Measurements from ENCODE around the gene BBS2. TPM values are rescaled to one million over a fixed set of nuclear protein-coding genes. Genes with fewer than 3 reads are reported as not detected.

The BBS2 gene
- total RNA-seq, result 86.1 TPM

GRCh38 chr16:56519459-56520250, at the start of gene BBS2:
Gene BBS2 (minus strand): TSS chr16:56520024. CDS start chr16:56519862, 162 bp downstream.
- Histone ChIP-seq H3K4me1 (ENCODE audit: control insufficient read depth in 3 of 3, insufficient read depth in 3 of 3, low read length in 3 of 3) (peaks cover 25 to 41% (median 32%) of the 10 kb centered on the region in 3 donors), H3K27ac (ENCODE audit: low read depth, low read length) (peak within 1 kb of the TSS; percentile 82)

DNA sequence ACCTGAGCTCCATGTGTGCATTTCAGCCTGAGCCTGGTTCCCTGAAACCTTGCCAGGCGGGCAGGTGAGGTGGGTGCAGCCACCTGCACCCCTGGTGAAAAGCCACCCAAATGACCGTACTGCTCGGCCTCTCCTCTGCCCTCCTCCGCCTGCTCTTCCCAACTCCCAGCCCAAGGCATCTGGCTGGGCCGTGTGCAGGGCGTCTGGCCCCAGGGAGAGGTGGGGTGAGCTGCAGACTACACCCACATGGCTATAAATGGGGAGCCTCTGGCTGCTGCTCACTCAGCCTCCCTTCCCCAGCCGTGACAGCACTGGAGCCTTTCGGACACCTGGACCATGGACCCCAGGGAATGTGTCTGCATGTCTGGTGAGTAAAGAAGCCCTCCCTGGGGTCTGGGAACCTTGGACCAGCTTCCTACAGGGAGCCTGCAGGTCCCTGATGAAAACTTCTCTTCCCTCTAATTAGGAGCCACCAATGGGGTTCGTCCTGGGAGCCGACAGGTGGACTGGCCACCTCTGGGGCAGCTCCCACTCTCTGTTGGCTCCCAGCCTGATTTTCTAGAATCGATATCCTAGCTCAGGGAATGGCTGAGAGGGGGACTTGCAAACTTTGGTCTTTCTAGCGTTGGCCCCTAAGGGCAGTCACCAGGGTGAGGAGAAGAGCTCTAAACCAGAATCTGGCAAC, 45.1 kb upstream of the BBS2 start, which contains the start of gene MT4:
MT4 (plus strand) TSS at position 281 of the 685 bp plus-strand sequence; CDS start at position 337, 56 bp downstream.
- no peaks in the 10 kb centered on the region for H3K9me3 ChIP-seq (ENCODE audit: control insufficient read depth in 3 of 3, low read length in 3 of 3)
- no peak within 1 kb of the TSS for H3K9ac ChIP-seq (ENCODE audit: low read depth in 1 of 3, low read length in 3 of 3)
- no peaks in the 10 kb centered on the region for H3K36me3 ChIP-seq (ENCODE audit: control insufficient read depth in 3 of 3, insufficient read depth in 3 of 3, low read length in 3 of 3)
- no peaks in the 10 kb centered on the region for H3K4me1 ChIP-seq (ENCODE audit: control insufficient read depth in 3 of 3, insufficient read depth in 3 of 3, low read length in 3 of 3)
- H3K27ac ChIP-seq (ENCODE audit: low read depth, low read length), result no peak within 1 kb of the TSS
- H3K27me3 ChIP-seq (ENCODE audit: control insufficient read depth in 3 of 3, insufficient read depth in 3 of 3, low read length in 3 of 3), result no peaks in the 10 kb centered on the region
- H3K4me3 ChIP-seq (ENCODE audit: low read length in 3 of 3), result no peak within 1 kb of the TSS

More at GRCh38 chr16:56519459-56520250, at the start of gene BBS2:
- H3K27me3 ChIP-seq (ENCODE audit: control insufficient read depth in 3 of 3, insufficient read depth in 3 of 3, low read length in 3 of 3), result no peaks in the 10 kb centered on the region
- peak within 1 kb of the TSS; percentile 91 to 97 (median 96) for H3K4me3 ChIP-seq (ENCODE audit: low read length in 3 of 3)
- H3K9ac ChIP-seq (ENCODE audit: low read depth in 1 of 3, low read length in 3 of 3), result peak within 1 kb of the TSS; percentile 80 to 96 (median 89)
- no peaks in the 10 kb centered on the region for H3K9me3 ChIP-seq (ENCODE audit: control insufficient read depth in 3 of 3, low read length in 3 of 3)
- no peaks in the 10 kb centered on the region for H3K36me3 ChIP-seq (ENCODE audit: control insufficient read depth in 3 of 3, insufficient read depth in 3 of 3, low read length in 3 of 3)

GRCh38 chr16:56561126-56561525, 41.3 kb upstream of the BBS2 start:
- H3K4me3 ChIP-seq (ENCODE audit: low read length in 3 of 3), result no peak overlapping the region
- H3K4me1 ChIP-seq (ENCODE audit: control insufficient read depth in 3 of 3, insufficient read depth in 3 of 3, low read length in 3 of 3), result peaks cover 0 to 3% (median 3%) of the 10 kb centered on the region in 3 donors
- H3K36me3 ChIP-seq (ENCODE audit: control insufficient read depth in 3 of 3, insufficient read depth in 3 of 3, low read length in 3 of 3), result no peaks in the 10 kb centered on the region
- H3K9me3 ChIP-seq (ENCODE audit: control insufficient read depth in 3 of 3, low read length in 3 of 3), result no peaks in the 10 kb centered on the region
- no peak overlapping the region for H3K27ac ChIP-seq (ENCODE audit: low read depth, low read length)
- peaks cover 0 to 4% (median 2%) of the 10 kb centered on the region in 3 donors for H3K27me3 ChIP-seq (ENCODE audit: control insufficient read depth in 3 of 3, insufficient read depth in 3 of 3, low read length in 3 of 3)
- no peak overlapping the region for H3K9ac ChIP-seq (ENCODE audit: low read depth in 1 of 3, low read length in 3 of 3)

GRCh38 chr16:56560447-56560846, 40.6 kb upstream of the BBS2 start:
- no peak overlapping the region for H3K4me3 ChIP-seq (ENCODE audit: low read length in 3 of 3)
- no peaks in the 10 kb centered on the region for H3K9me3 ChIP-seq (ENCODE audit: control insufficient read depth in 3 of 3, low read length in 3 of 3)
- H3K27me3 ChIP-seq (ENCODE audit: control insufficient read depth in 3 of 3, insufficient read depth in 3 of 3, low read length in 3 of 3), result peaks cover 0 to 6% (median 4%) of the 10 kb centered on the region in 3 donors

DNA sequence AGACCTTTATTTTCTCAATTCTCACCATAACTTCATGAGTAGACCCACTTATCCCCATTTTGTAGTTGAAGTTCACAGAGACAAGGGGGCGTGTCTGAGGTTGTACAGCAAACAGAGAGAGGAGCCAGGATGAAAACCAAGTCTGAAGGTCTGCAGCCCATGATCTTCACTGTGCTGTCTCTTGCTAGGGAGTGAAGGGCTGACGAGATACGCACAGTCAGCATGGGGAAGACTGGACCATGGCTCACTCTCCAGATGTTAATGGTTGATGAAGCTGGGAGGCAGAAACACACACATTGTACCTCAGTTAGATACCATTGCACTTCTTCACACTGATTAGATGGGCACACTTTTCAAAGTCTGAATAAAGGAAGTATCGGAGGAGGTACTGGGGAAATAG, 39.3 kb upstream of the BBS2 start:
- Histone ChIP-seq H3K36me3 (ENCODE audit: control insufficient read depth in 3 of 3, insufficient read depth in 3 of 3, low read length in 3 of 3) (no peaks in the 10 kb centered on the region), H3K9ac (ENCODE audit: low read depth in 1 of 3, low read length in 3 of 3) (no peak overlapping the region), H3K9me3 (ENCODE audit: control insufficient read depth in 3 of 3, low read length in 3 of 3) (no peaks in the 10 kb centered on the region), H3K27me3 (ENCODE audit: control insufficient read depth in 3 of 3, insufficient read depth in 3 of 3, low read length in 3 of 3) (peaks cover 0 to 9% (median 6%) of the 10 kb centered on the region in 3 donors), H3K4me3 (ENCODE audit: low read length in 3 of 3) (no peak overlapping the region), H3K27ac (ENCODE audit: low read depth, low read length) (no peak overlapping the region), H3K4me1 (ENCODE audit: control insufficient read depth in 3 of 3, insufficient read depth in 3 of 3, low read length in 3 of 3) (peaks cover 0 to 3% (median 3%) of the 10 kb centered on the region in 3 donors)

More at GRCh38 chr16:56560447-56560846, 40.6 kb upstream of the BBS2 start:
- H3K36me3 ChIP-seq (ENCODE audit: control insufficient read depth in 3 of 3, insufficient read depth in 3 of 3, low read length in 3 of 3), result no peaks in the 10 kb centered on the region
- peaks cover 0 to 3% (median 3%) of the 10 kb centered on the region in 3 donors for H3K4me1 ChIP-seq (ENCODE audit: control insufficient read depth in 3 of 3, insufficient read depth in 3 of 3, low read length in 3 of 3)
- H3K9ac ChIP-seq (ENCODE audit: low read depth in 1 of 3, low read length in 3 of 3), result no peak overlapping the region
- H3K27ac ChIP-seq (ENCODE audit: low read depth, low read length), result no peak overlapping the region

- H3K4me1 ChIP-seq (ENCODE audit: control insufficient read depth in 3 of 3, insufficient read depth in 3 of 3, low read length in 3 of 3), result peaks cover 0 to 3% (median 3%) of the 10 kb centered on the region in 3 donors
- no peak overlapping the region for H3K9ac ChIP-seq (ENCODE audit: low read depth in 1 of 3, low read length in 3 of 3)
- H3K36me3 ChIP-seq (ENCODE audit: control insufficient read depth in 3 of 3, insufficient read depth in 3 of 3, low read length in 3 of 3), result no peaks in the 10 kb centered on the region
- peaks cover 0 to 9% (median 6%) of the 10 kb centered on the region in 3 donors for H3K27me3 ChIP-seq (ENCODE audit: control insufficient read depth in 3 of 3, insufficient read depth in 3 of 3, low read length in 3 of 3)
- H3K9me3 ChIP-seq (ENCODE audit: control insufficient read depth in 3 of 3, low read length in 3 of 3), result no peaks in the 10 kb centered on the region
- H3K4me3 ChIP-seq (ENCODE audit: low read length in 3 of 3), result no peak overlapping the region
- no peak overlapping the region for H3K27ac ChIP-seq (ENCODE audit: low read depth, low read length)
These were observed 38.4 kb upstream of the BBS2 start for GRCh38 chr16:56558024-56558747.

DNA sequence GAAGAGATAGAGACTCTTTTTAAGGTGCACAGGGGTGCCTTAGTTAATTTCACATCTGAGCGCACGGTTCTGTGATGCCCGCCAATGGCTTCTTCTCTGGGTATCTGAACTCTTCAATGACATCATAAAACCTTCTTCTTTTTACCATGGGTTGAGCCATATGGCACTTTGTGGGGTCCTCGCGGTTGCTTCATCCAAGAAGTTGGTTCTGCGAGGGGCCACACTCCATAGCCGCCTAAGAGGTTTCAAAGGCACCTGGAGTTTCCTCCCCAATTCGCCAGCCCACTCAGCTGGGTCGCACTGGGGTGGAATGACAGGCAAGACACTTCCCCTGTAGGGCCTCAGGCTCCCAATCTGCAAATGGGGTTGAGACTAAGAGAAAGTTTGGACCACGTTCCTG, 34.6 kb upstream of the BBS2 start:
- H3K9me3 ChIP-seq (ENCODE audit: control insufficient read depth in 3 of 3, low read length in 3 of 3), result no peaks in the 10 kb centered on the region
- peaks cover 0 to 9% (median 6%) of the 10 kb centered on the region in 3 donors for H3K27me3 ChIP-seq (ENCODE audit: control insufficient read depth in 3 of 3, insufficient read depth in 3 of 3, low read length in 3 of 3)
- H3K9ac ChIP-seq (ENCODE audit: low read depth in 1 of 3, low read length in 3 of 3), result no peak overlapping the region
- H3K36me3 ChIP-seq (ENCODE audit: control insufficient read depth in 3 of 3, insufficient read depth in 3 of 3, low read length in 3 of 3), result no peaks in the 10 kb centered on the region
- no peak overlapping the region for H3K27ac ChIP-seq (ENCODE audit: low read depth, low read length)
- H3K4me3 ChIP-seq (ENCODE audit: low read length in 3 of 3), result no peak overlapping the region
- H3K4me1 ChIP-seq (ENCODE audit: control insufficient read depth in 3 of 3, insufficient read depth in 3 of 3, low read length in 3 of 3), result peaks cover 8 to 14% (median 14%) of the 10 kb centered on the region in 3 donors

- peak overlapping the region in 2 of 3 donors; percentile 33 to 54 for H3K9ac ChIP-seq (ENCODE audit: low read depth in 1 of 3, low read length in 3 of 3)
- H3K36me3 ChIP-seq (ENCODE audit: control insufficient read depth in 3 of 3, insufficient read depth in 3 of 3, low read length in 3 of 3), result no peaks in the 10 kb centered on the region
- no peak overlapping the region for H3K4me3 ChIP-seq (ENCODE audit: low read length in 3 of 3)
- peaks cover 8 to 11% (median 10%) of the 10 kb centered on the region in 3 donors for H3K4me1 ChIP-seq (ENCODE audit: control insufficient read depth in 3 of 3, insufficient read depth in 3 of 3, low read length in 3 of 3)
- peaks cover 0 to 4% (median 4%) of the 10 kb centered on the region in 3 donors for H3K27me3 ChIP-seq (ENCODE audit: control insufficient read depth in 3 of 3, insufficient read depth in 3 of 3, low read length in 3 of 3)
- H3K27ac ChIP-seq (ENCODE audit: low read depth, low read length), result no peak overlapping the region
- no peaks in the 10 kb centered on the region for H3K9me3 ChIP-seq (ENCODE audit: control insufficient read depth in 3 of 3, low read length in 3 of 3)
These were observed 32.2 kb upstream of the BBS2 start for GRCh38 chr16:56551796-56552738.

Data from skeletal muscle tissue (tissue), 4 donors.